Measurements from ENCODE around the gene MYCBPAP. TPM values are rescaled to one million over a fixed set of nuclear protein-coding genes. Genes with fewer than 3 reads are reported as not detected.

The MYCBPAP gene
- total and polyA plus RNA-seq, 5 donors from 2014 or later = 0.50 to 5.7 (median 1.0) TPM

DNA sequence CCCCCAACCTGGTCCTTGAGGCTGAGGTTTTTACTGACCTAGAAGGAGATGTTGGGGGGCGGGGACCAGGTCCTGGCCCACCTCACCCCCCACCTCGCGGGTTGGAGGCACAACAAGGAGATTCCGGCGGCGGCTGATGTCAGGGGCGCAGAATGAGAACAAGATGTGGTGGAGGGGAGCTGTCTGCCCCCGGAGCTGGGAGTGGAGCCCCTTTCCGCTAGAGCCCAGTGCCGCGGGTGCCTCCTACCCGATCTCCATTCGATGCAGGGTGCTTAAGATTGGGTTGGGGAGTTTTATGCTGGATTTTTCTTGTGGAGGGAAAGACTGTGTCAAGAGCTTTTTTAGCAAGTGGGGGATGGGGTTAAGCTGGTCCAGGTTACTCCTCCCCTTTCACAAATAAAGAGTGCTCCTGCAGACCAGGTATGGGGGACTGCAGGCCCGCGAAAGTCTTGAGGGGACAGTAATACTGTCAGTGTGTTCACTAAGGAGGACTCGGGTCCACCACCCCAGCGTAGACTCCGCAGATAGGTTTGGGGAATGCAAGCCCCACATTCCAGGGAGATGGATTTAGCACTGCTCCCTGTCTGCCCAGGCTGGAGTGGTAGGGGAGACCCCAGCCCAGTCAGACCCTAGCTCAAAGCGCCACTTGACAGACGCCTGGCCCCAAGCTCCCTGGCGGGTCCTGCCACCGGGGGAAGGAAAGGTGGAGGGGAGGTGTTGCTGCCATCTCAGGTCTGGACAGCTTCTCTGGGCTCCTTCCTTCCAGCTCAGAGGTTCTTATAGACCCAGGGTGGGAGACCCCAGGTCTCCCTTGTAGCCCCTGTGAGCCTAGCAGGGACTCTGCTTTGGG lies 54.2 kb downstream of the MYCBPAP start:
- H3K27ac Mint-ChIP-seq = no peak overlapping the region
- Histone ChIP-seq H3K36me3 (ENCODE audit: control insufficient read depth, insufficient read depth, low read length) (no peaks in the 10 kb centered on the region), H3K4me3 (ENCODE audit: low read depth, low read length) (no peak overlapping the region), H3K9me3 (ENCODE audit: control insufficient read depth in 2 of 2, low read length in 2 of 2) (no peaks in the 10 kb centered on the region), H3K27ac (ENCODE audit: insufficient read depth, low read length, poor library complexity, severe bottlenecking) (no peak overlapping the region), H3K27me3 (ENCODE audit: control insufficient read depth, insufficient read depth, low read length) (peaks cover 34% of the 10 kb centered on the region), H3K4me1 (ENCODE audit: control insufficient read depth, insufficient read depth, low read length, poor library complexity, severe bottlenecking) (peaks cover 42% of the 10 kb centered on the region)
- peak overlapping the region; percentile 53 to 93 (median 76) for H3K4me3 Mint-ChIP-seq
- DNase-seq (peak in 1 of 3 donors; percentile 19), ATAC-seq (ENCODE audit: low read depth in 2 of 2) (no peak)
- H3K4me1 Mint-ChIP-seq = peaks cover 0 to 35% (median 13%) of the 10 kb centered on the region in 4 donors
- H3K27me3 Mint-ChIP-seq = peaks cover 73% of the 10 kb centered on the region
- no peaks in the 10 kb centered on the region for H3K36me3 Mint-ChIP-seq
- H3K9me3 Mint-ChIP-seq = no peaks in the 10 kb centered on the region

DNA sequence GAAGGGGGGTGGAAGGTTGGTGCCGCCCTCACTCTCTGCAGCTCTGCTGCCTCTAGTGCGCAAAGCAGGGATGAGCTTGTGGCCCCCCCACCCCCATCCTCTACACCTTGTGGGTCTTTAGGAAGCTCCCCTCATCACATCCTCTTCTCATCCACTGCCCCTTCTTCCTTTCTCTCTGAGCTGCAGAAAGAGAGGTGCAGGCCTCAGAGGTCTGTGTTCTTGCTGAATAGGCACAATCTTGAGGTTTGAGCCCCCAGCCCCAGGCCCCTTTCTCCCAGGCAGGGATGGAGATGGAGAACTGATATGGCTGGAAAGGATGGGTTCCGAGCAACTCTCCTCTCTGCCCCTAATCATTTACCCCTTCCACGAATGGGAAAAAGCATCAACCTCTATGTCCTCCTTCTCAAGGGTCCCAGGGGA lies 54.9 kb downstream of the MYCBPAP start:
- peak overlapping the region in 2 of 4 donors; percentile 53 to 72 for H3K4me3 Mint-ChIP-seq
- H3K9me3 Mint-ChIP-seq = no peaks in the 10 kb centered on the region
- Histone ChIP-seq H3K27ac (ENCODE audit: insufficient read depth, low read length, poor library complexity, severe bottlenecking) (no peak overlapping the region), H3K4me3 (ENCODE audit: low read depth, low read length) (no peak overlapping the region), H3K27me3 (ENCODE audit: control insufficient read depth, insufficient read depth, low read length) (peaks cover 30% of the 10 kb centered on the region), H3K4me1 (ENCODE audit: control insufficient read depth, insufficient read depth, low read length, poor library complexity, severe bottlenecking) (peaks cover 42% of the 10 kb centered on the region), H3K9me3 (ENCODE audit: control insufficient read depth in 2 of 2, low read length in 2 of 2) (no peaks in the 10 kb centered on the region), H3K36me3 (ENCODE audit: control insufficient read depth, insufficient read depth, low read length) (no peaks in the 10 kb centered on the region)
- H3K36me3 Mint-ChIP-seq = no peaks in the 10 kb centered on the region
- H3K27me3 Mint-ChIP-seq = peaks cover 66% of the 10 kb centered on the region
- no peak overlapping the region for H3K27ac Mint-ChIP-seq
- H3K4me1 Mint-ChIP-seq = peaks cover 0 to 35% (median 13%) of the 10 kb centered on the region in 4 donors
- ATAC-seq (ENCODE audit: low read depth in 2 of 2) (no peak), DNase-seq (no peak)

DNA sequence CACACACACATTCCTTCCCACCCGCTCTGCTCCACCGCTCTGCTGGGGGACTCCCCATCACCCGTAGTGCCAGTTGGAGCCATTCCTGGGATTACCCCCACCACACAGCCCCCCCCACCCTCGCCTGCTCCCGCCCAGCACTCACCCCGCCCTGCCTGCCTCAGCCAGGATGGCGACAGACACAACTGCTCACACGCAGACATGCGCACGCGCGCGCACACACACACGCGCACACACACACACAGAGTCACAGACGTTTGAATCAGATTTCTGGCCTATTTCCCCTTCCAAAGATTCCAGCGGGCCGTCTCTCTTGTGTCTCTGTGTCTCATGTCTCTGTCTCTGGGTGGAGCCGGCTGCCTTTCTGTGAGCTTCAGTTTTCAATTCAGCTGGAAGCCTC lies 56.7 kb downstream of the MYCBPAP start:
- no peak for DNase-seq
- peaks cover 24% of the 10 kb centered on the region for H3K27me3 ChIP-seq (ENCODE audit: control insufficient read depth, insufficient read depth, low read length)

GRCh38 chr17:50565402-50566350 lies 57.4 kb downstream of the MYCBPAP start:
- Histone ChIP-seq H3K4me3 (ENCODE audit: low read depth, low read length) (no peak overlapping the region), H3K4me1 (ENCODE audit: control insufficient read depth, insufficient read depth, low read length, poor library complexity, severe bottlenecking) (peaks cover 20% of the 10 kb centered on the region), H3K36me3 (ENCODE audit: control insufficient read depth, insufficient read depth, low read length) (no peaks in the 10 kb centered on the region), H3K27me3 (ENCODE audit: control insufficient read depth, insufficient read depth, low read length) (peaks cover 24% of the 10 kb centered on the region), H3K27ac (ENCODE audit: insufficient read depth, low read length, poor library complexity, severe bottlenecking) (no peak overlapping the region), H3K9me3 (ENCODE audit: control insufficient read depth in 2 of 2, low read length in 2 of 2) (no peaks in the 10 kb centered on the region)
- H3K27me3 Mint-ChIP-seq = peaks cover 55% of the 10 kb centered on the region
- DNase-seq (peak in 1 of 3 donors; percentile 19), ATAC-seq (ENCODE audit: low read depth in 2 of 2) (peak in 1 of 2 donors; percentile 5)
- peak overlapping the region in 1 of 3 donors; percentile 44 for H3K27ac Mint-ChIP-seq
- no peaks in the 10 kb centered on the region for H3K9me3 Mint-ChIP-seq
- no peaks in the 10 kb centered on the region for H3K36me3 Mint-ChIP-seq
- peaks cover 0 to 14% (median 10%) of the 10 kb centered on the region in 4 donors for H3K4me1 Mint-ChIP-seq
- H3K4me3 Mint-ChIP-seq = peak overlapping the region in 1 of 4 donors; percentile 11

More for the DNA sequence above, 56.7 kb downstream of the MYCBPAP start:
- H3K4me1 ChIP-seq (ENCODE audit: control insufficient read depth, insufficient read depth, low read length, poor library complexity, severe bottlenecking) = peaks cover 28% of the 10 kb centered on the region
- no peaks in the 10 kb centered on the region for H3K9me3 ChIP-seq (ENCODE audit: control insufficient read depth in 2 of 2, low read length in 2 of 2)
- no peak overlapping the region for H3K27ac Mint-ChIP-seq
- H3K36me3 Mint-ChIP-seq = no peaks in the 10 kb centered on the region
- no peak for ATAC-seq (ENCODE audit: low read depth in 2 of 2)
- H3K27me3 Mint-ChIP-seq = peaks cover 54% of the 10 kb centered on the region
- H3K4me3 ChIP-seq (ENCODE audit: low read depth, low read length) = no peak overlapping the region
- H3K4me3 Mint-ChIP-seq = peak overlapping the region in 1 of 4 donors; percentile 11
- no peaks in the 10 kb centered on the region for H3K9me3 Mint-ChIP-seq
- H3K27ac ChIP-seq (ENCODE audit: insufficient read depth, low read length, poor library complexity, severe bottlenecking) = no peak overlapping the region
- H3K36me3 ChIP-seq (ENCODE audit: control insufficient read depth, insufficient read depth, low read length) = no peaks in the 10 kb centered on the region
- peaks cover 0 to 18% (median 10%) of the 10 kb centered on the region in 4 donors for H3K4me1 Mint-ChIP-seq

GRCh38 chr17:50566886-50567285 lies 58.6 kb downstream of the MYCBPAP start:
- Histone ChIP-seq H3K27me3 (ENCODE audit: control insufficient read depth, insufficient read depth, low read length) (peaks cover 24% of the 10 kb centered on the region), H3K9me3 (ENCODE audit: control insufficient read depth in 2 of 2, low read length in 2 of 2) (no peaks in the 10 kb centered on the region), H3K27ac (ENCODE audit: insufficient read depth, low read length, poor library complexity, severe bottlenecking) (no peak overlapping the region), H3K4me1 (ENCODE audit: control insufficient read depth, insufficient read depth, low read length, poor library complexity, severe bottlenecking) (peaks cover 8% of the 10 kb centered on the region), H3K36me3 (ENCODE audit: control insufficient read depth, insufficient read depth, low read length) (no peaks in the 10 kb centered on the region), H3K4me3 (ENCODE audit: low read depth, low read length) (no peak overlapping the region)
- ATAC-seq (ENCODE audit: low read depth in 2 of 2) (no peak), DNase-seq (no peak)
- H3K27me3 Mint-ChIP-seq = peaks cover 55% of the 10 kb centered on the region
- H3K4me3 Mint-ChIP-seq = peak overlapping the region in 1 of 4 donors; percentile 37
- no peak overlapping the region for H3K27ac Mint-ChIP-seq
- H3K36me3 Mint-ChIP-seq = no peaks in the 10 kb centered on the region
- H3K4me1 Mint-ChIP-seq = peaks cover 0 to 14% (median 10%) of the 10 kb centered on the region in 4 donors
- H3K9me3 Mint-ChIP-seq = no peaks in the 10 kb centered on the region

DNA sequence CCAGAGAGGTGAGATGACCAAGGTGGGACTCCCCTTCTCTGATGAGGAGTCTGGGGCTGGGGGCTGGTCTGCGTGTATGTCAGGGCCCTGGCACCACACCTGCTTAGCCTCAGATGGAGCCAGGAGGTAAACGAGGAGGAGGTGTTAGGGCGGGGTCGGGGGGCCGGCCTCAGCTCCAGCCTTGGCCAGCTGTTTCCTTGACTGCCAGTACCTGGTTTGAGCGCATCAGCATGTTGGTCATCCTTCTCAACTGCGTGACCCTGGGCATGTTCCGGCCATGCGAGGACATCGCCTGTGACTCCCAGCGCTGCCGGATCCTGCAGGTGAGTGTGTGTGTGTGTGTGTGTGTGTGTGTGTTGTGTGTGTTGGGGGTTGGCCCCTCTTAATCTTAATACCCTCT lies 60.4 kb downstream of the MYCBPAP start:
- H3K36me3 ChIP-seq (ENCODE audit: control insufficient read depth, insufficient read depth, low read length) = no peaks in the 10 kb centered on the region
- Mint-ChIP-seq H3K9me3 (no peaks in the 10 kb centered on the region), H3K4me3 (no peak overlapping the region), H3K4me1 (peaks cover 0 to 8% (median 5%) of the 10 kb centered on the region in 4 donors), H3K27ac (no peak overlapping the region), H3K27me3 (peaks cover 37% of the 10 kb centered on the region), H3K36me3 (no peaks in the 10 kb centered on the region)
- no peaks in the 10 kb centered on the region for H3K9me3 ChIP-seq (ENCODE audit: control insufficient read depth in 2 of 2, low read length in 2 of 2)
- H3K4me3 ChIP-seq (ENCODE audit: low read depth, low read length) = no peak overlapping the region
- no peak for ATAC-seq (ENCODE audit: low read depth in 2 of 2)
- peaks cover 12% of the 10 kb centered on the region for H3K27me3 ChIP-seq (ENCODE audit: control insufficient read depth, insufficient read depth, low read length)
- H3K4me1 ChIP-seq (ENCODE audit: control insufficient read depth, insufficient read depth, low read length, poor library complexity, severe bottlenecking) = peaks cover 3% of the 10 kb centered on the region
- H3K27ac ChIP-seq (ENCODE audit: insufficient read depth, low read length, poor library complexity, severe bottlenecking) = no peak overlapping the region
- no peak for DNase-seq

DNA sequence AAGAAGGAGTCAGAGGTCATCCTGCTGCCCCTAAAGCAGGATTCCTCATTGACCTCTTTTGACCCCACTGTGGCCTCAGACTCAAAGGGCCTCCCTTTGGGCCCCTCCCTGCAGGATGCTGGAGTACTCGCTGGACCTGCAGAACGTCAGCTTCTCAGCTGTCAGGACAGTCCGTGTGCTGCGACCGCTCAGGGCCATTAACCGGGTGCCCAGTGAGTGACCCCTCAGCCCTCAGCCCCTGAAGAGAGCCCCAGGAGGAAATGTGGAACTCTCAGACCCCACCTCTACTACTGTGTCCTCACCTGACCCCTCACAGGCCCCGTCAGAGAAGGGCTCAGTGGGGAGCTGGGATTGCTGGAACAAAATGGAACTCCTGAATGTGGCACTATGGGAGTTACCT lies 61.4 kb downstream of the MYCBPAP start:
- Mint-ChIP-seq H3K36me3 (no peaks in the 10 kb centered on the region), H3K4me1 (peaks cover 0 to 8% (median 5%) of the 10 kb centered on the region in 4 donors), H3K27ac (no peak overlapping the region), H3K4me3 (no peak overlapping the region), H3K27me3 (peaks cover 28% of the 10 kb centered on the region), H3K9me3 (no peaks in the 10 kb centered on the region)
- ATAC-seq (ENCODE audit: low read depth in 2 of 2) (no peak), DNase-seq (no peak)
- H3K36me3 ChIP-seq (ENCODE audit: control insufficient read depth, insufficient read depth, low read length) = no peaks in the 10 kb centered on the region
- H3K4me1 ChIP-seq (ENCODE audit: control insufficient read depth, insufficient read depth, low read length, poor library complexity, severe bottlenecking) = peaks cover 3% of the 10 kb centered on the region
- no peaks in the 10 kb centered on the region for H3K9me3 ChIP-seq (ENCODE audit: control insufficient read depth in 2 of 2, low read length in 2 of 2)
- no peak overlapping the region for H3K27ac ChIP-seq (ENCODE audit: insufficient read depth, low read length, poor library complexity, severe bottlenecking)
- peaks cover 12% of the 10 kb centered on the region for H3K27me3 ChIP-seq (ENCODE audit: control insufficient read depth, insufficient read depth, low read length)
- no peak overlapping the region for H3K4me3 ChIP-seq (ENCODE audit: low read depth, low read length)

All from CD4-positive, CD25-positive, alpha-beta regulatory T cell (primary cell).